Measurements from ENCODE around the gene TMCC2.
"Not testable (repeated sequence)": the region's sequence is repeated elsewhere in the genome, so short reads cannot be mapped to it uniquely, and the experiment has no call there.

- TF ChIP-seq EP300 (IDR thresholded peaks at IDR 0.05; ENCODE audit: low read depth); CTCF (IDR thresholded peaks at IDR 0.05); POLR2AphosphoS5 (IDR thresholded peaks at IDR 0.05): not testable (repeated sequence)
Measured at GRCh38 chr1:205180331-205180730, 47.4 kb upstream of the TMCC2 start.

Measured in transverse colon (tissue), 4 donors.